ENCODE results near the gene TMLHE.
"Not testable (repeated sequence)": the region's sequence is repeated elsewhere in the genome, so short reads cannot be mapped to it uniquely, and the experiment has no call there.

TMLHE gene

DNA sequence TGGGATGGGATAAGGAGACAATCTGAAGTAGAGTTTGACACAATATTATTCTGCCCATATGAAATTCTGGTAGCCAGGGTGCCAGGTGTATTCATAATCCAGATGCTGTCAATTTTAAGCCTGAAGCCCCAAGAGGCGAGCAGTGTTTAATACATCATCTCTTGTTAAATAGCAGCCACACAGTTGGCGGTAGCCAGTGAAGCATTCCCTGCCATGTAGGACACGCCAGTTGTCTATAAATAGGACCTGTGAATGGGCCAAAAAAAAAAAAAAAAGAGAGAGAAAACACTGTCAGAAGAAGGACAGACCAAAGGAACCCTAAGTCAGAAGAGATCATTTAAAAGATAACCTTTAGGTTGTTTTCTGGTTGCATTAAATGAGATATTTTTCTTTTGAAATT, 121.3 kb downstream of the TMLHE start:
- not testable (repeated sequence) for DNase-seq

DNA sequence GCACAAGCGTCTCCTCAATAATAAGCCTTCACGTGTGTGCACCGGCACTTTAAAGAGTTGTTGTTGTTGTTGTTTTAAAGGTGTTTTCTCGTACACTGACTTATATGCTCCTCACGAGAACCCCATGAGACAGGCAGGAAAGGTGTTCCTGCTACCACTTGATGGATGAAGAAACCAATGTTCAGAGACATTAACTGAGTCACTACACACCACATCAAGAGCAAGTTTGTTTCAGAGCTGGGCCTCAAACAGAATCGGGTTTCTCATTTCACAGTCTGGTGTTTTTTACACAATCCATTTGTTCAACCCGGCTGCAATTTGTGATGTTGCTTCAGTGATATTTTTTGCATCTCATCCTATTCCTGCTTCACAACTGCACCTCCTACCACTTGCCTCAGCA, 135.6 kb downstream of the TMLHE start:
- DNase-seq: not testable (repeated sequence)

DNA sequence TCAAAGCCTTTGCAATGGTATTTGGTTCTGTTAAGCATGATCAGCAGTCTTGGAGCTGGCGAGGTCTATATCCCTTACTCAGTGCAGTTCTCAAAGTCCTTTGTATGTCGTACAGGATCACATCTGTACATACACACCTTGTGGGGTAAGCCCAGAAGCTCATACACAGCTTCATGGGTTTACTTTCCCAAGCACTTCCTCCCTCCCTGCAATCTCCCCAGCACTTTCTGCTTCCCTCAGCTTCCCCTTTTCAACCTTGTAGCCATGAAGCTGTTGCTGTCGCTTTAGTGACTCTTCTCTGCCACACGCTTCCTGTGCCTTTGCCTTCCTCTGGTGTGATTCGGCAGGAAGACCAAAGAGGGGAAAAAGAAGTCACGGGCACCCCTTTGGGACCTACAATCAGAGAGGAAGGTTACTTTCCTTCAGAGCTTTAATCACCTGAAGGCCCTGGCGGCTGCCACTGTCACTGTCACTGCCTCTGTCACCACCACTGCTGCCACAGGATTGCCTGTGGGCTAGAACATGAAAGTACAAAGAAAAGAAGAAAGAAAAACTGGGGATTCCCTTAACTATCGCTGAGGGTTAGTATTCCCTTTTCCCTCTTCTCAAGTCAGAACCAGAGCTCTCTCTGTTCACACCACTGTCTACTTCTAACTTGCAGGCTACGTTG, 146.3 kb downstream of the TMLHE start:
- not testable (repeated sequence) for DNase-seq

DNA sequence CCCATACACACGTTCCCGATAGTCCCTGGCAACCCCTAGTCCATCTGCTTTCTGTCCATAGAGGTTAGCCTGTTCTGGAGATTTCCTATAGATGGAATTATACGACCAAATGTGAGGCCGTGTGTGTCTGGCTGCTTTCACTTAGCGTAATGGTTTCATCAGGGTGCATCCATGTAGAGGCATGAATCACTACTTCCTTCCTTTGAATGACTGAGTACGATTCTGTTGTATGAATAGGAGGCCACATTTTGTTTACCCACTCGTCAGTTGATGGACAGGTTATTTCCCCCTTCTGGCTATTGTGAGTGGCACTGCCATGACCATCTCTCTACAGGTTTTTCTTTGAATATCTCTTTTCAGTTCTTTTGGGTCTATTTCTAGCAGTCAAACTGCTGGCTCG, 152.3 kb downstream of the TMLHE start:
- not testable (repeated sequence) for DNase-seq

GRCh38 chrX:155458471-155458870, 154.3 kb downstream of the TMLHE start, which contains the start of gene F8A3:
Gene F8A3, minus strand, starts transcription at chrX:155458620. Its CDS starts 20 bp downstream, at chrX:155458600.
- not testable (repeated sequence) for DNase-seq

DNA sequence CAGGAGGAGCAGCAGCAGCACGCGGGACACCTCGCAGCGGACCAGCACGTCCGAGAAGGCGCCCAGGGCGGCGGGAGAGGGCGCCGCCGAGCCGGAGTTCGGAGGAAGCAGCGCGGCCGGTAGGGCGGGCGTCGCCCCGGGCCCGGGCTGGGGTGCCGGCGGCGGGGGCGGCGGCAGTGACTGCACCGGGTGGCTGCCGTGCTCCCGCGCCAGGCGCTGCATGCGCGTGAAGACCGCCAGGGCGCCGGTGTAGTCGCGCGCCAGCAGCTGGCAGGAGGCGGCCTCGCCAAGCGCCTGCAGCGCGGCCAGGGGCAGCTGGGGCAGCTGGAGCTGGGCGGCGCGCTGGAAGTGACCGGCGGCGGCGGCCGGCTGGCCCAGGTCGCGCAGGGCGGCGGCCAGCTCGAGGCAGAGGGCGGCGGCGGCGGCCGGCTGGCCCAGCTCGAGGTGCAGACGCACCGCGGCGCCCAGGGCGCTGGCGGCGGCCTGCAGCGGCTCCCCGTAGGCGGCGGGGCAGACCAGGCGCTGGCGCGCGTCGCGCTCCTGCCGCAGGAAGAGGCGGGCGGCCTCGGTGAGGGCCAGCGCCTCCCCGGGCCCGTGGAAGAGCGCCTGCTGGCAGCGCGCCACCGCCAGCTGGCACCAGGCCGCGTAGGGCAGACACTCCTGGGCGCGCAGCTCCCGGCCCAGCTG, 154.8 kb downstream of the TMLHE start:
- DNase-seq: not testable (repeated sequence)

DNA sequence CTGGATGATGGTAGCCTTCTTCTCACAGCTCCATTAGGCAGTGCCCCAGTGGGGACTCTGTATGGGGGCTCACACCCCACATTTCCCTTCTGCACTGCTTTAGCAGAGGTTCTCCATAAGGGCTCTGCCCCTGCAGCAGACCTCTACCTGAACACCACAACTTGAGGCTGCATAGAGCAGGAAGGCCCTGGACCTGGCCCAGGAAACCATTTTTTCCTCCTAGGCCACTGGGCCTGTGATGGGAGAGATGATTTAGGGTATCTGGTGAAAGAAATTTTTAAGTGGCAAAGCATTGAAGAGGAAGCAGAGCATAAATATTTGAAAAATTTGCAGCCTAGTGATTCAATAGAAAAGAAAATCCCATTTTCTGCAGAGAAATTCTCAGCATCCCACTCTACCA, 171.7 kb downstream of the TMLHE start:
- DNase-seq: no peak

Data from GDM1 (cell line).